ENCODE measurements around the gene SOX13.
"Not testable (repeated sequence)": the region's sequence is repeated elsewhere in the genome, so short reads cannot be mapped to it uniquely, and the experiment has no call there.

SOX13 gene

GRCh38 chr1:204090132-204090531 is 17.2 kb downstream of the SOX13 start:
- not testable (repeated sequence) for H3K9me3 ChIP-seq (ENCODE audit: control insufficient read depth, low read depth, low read length); H3K27ac ChIP-seq (ENCODE audit: low read length); H3K36me3 ChIP-seq (ENCODE audit: control insufficient read depth, low read depth, low read length); H3K27me3 ChIP-seq (ENCODE audit: control insufficient read depth, insufficient read depth, low read length); H3K4me3 ChIP-seq (ENCODE audit: low read length); H3K9ac ChIP-seq (ENCODE audit: low read length)
- peaks cover 71% of the 10 kb centered on the region for H3K4me1 ChIP-seq (ENCODE audit: control insufficient read depth, low read depth, low read length)

- Histone ChIP-seq H3K36me3 (ENCODE audit: control insufficient read depth, low read depth, low read length) (no peaks in the 10 kb centered on the region), H3K27me3 (ENCODE audit: control insufficient read depth, insufficient read depth, low read length) (no peaks in the 10 kb centered on the region), H3K27ac (ENCODE audit: low read length) (no peak overlapping the region), H3K9ac (ENCODE audit: low read length) (no peak overlapping the region), H3K4me1 (ENCODE audit: control insufficient read depth, low read depth, low read length) (peaks cover 74% of the 10 kb centered on the region), H3K9me3 (ENCODE audit: control insufficient read depth, low read depth, low read length) (no peaks in the 10 kb centered on the region), H3K4me3 (ENCODE audit: low read length) (no peak overlapping the region)
These were observed 18.2 kb downstream of the SOX13 start for GRCh38 chr1:204091066-204091465.

GRCh38 chr1:204091787-204092312 is 18.9 kb downstream of the SOX13 start:
- Histone ChIP-seq H3K9me3 (ENCODE audit: control insufficient read depth, low read depth, low read length) (no peaks in the 10 kb centered on the region), H3K4me3 (ENCODE audit: low read length) (no peak overlapping the region), H3K9ac (ENCODE audit: low read length) (no peak overlapping the region), H3K27me3 (ENCODE audit: control insufficient read depth, insufficient read depth, low read length) (no peaks in the 10 kb centered on the region), H3K36me3 (ENCODE audit: control insufficient read depth, low read depth, low read length) (no peaks in the 10 kb centered on the region), H3K4me1 (ENCODE audit: control insufficient read depth, low read depth, low read length) (peaks cover 75% of the 10 kb centered on the region), H3K27ac (ENCODE audit: low read length) (no peak overlapping the region)

- Histone ChIP-seq H3K36me3 (ENCODE audit: control insufficient read depth, low read depth, low read length) (no peaks in the 10 kb centered on the region), H3K4me3 (ENCODE audit: low read length) (no peak overlapping the region), H3K4me1 (ENCODE audit: control insufficient read depth, low read depth, low read length) (peaks cover 73% of the 10 kb centered on the region), H3K9ac (ENCODE audit: low read length) (no peak overlapping the region), H3K27ac (ENCODE audit: low read length) (no peak overlapping the region), H3K27me3 (ENCODE audit: control insufficient read depth, insufficient read depth, low read length) (no peaks in the 10 kb centered on the region), H3K9me3 (ENCODE audit: control insufficient read depth, low read depth, low read length) (no peaks in the 10 kb centered on the region)
These were observed 19.9 kb downstream of the SOX13 start for GRCh38 chr1:204092632-204093420.

DNA sequence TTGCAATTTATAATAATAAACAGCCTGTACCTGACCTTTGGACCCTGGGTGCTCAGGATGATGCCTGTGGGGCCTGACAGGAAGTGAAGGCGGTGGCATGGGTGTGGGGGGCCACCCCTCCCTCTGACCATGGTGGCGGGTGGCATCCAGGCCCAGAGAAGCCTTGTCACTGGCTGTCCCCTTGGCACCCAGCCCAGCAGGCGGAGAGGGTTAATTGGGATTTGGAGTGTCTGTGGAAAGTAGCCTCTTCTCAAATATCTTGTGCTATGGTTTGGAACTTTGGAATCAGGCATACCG is 20.5 kb downstream of the SOX13 start:
- Histone ChIP-seq H3K27me3 (ENCODE audit: control insufficient read depth, insufficient read depth, low read length) (no peaks in the 10 kb centered on the region), H3K4me1 (ENCODE audit: control insufficient read depth, low read depth, low read length) (peaks cover 67% of the 10 kb centered on the region), H3K4me3 (ENCODE audit: low read length) (no peak overlapping the region), H3K9me3 (ENCODE audit: control insufficient read depth, low read depth, low read length) (no peaks in the 10 kb centered on the region), H3K9ac (ENCODE audit: low read length) (no peak overlapping the region), H3K27ac (ENCODE audit: low read length) (no peak overlapping the region), H3K36me3 (ENCODE audit: control insufficient read depth, low read depth, low read length) (no peaks in the 10 kb centered on the region)

DNA sequence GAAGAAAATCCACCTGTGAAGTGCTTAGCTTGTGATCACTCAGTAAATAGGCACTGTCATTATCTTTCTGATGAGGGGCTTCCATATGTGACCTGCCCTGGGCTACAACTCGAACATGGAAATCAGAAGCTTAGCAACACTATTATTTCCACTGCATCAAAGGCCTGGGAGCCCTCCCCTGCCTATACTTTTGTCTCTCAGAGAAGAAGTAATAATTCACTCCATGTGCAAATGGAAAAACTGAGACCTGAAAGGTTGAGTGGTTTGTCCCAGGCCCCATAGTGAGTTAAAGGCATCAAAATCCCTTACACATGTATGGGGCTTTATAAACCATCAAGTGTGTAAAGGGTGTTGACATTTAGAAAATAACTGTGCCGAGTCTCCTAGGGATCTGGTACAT is 20.9 kb downstream of the SOX13 start:
- Histone ChIP-seq H3K4me3 (ENCODE audit: low read length) (peak overlapping the region; percentile 37), H3K27me3 (ENCODE audit: control insufficient read depth, insufficient read depth, low read length) (no peaks in the 10 kb centered on the region), H3K27ac (ENCODE audit: low read length) (no peak overlapping the region), H3K4me1 (ENCODE audit: control insufficient read depth, low read depth, low read length) (peaks cover 63% of the 10 kb centered on the region), H3K9ac (ENCODE audit: low read length) (no peak overlapping the region), H3K36me3 (ENCODE audit: control insufficient read depth, low read depth, low read length) (no peaks in the 10 kb centered on the region), H3K9me3 (ENCODE audit: control insufficient read depth, low read depth, low read length) (no peaks in the 10 kb centered on the region)

GRCh38 chr1:204094313-204094729 is 21.4 kb downstream of the SOX13 start:
- Histone ChIP-seq H3K36me3 (ENCODE audit: control insufficient read depth, low read depth, low read length) (no peaks in the 10 kb centered on the region), H3K4me1 (ENCODE audit: control insufficient read depth, low read depth, low read length) (peaks cover 58% of the 10 kb centered on the region), H3K4me3 (ENCODE audit: low read length) (peak overlapping the region; percentile 37), H3K27ac (ENCODE audit: low read length) (no peak overlapping the region), H3K9ac (ENCODE audit: low read length) (no peak overlapping the region), H3K9me3 (ENCODE audit: control insufficient read depth, low read depth, low read length) (no peaks in the 10 kb centered on the region), H3K27me3 (ENCODE audit: control insufficient read depth, insufficient read depth, low read length) (no peaks in the 10 kb centered on the region)

DNA sequence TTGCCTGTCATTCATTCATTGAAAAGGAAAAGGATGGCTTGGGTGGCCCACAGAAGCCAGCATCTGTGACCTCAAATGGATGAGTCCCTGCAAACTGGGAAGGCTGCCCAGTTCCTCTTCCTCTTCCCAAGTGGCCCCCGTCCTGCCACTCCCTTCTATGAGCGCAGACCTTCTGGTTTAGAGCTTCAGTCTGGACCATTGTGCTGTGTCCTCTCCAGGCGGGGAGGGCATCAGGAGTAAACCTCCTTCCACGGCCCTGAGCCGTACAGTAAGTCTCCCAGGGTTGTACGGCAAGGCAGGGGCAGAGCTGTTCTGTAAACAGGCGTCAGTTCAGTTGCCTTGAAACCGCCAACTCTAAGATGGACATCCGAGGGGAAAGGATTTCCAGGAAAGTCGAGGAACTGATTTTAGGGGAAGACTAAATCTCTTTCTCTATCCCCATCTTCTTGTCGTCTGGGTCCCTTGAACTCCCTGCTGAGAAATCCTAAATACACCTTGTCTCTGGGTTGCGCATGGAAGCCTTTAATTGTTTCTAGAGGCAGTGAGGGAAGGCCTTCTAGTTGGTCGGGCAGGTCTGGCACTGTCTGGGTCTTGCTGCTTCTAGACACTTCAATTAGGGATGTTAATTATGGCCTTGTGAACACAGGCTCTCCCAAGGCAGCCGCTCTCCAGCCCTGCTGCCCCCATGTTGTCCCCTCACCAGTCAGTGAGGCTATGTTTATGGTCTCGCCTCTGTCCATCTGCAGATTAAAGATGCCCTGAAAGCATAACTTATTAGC is 22.1 kb downstream of the SOX13 start:
- Histone ChIP-seq H3K27ac (ENCODE audit: low read length) (no peak overlapping the region), H3K4me3 (ENCODE audit: low read length) (peak overlapping the region; percentile 37), H3K4me1 (ENCODE audit: control insufficient read depth, low read depth, low read length) (peaks cover 51% of the 10 kb centered on the region), H3K9ac (ENCODE audit: low read length) (no peak overlapping the region), H3K9me3 (ENCODE audit: control insufficient read depth, low read depth, low read length) (no peaks in the 10 kb centered on the region), H3K27me3 (ENCODE audit: control insufficient read depth, insufficient read depth, low read length) (no peaks in the 10 kb centered on the region), H3K36me3 (ENCODE audit: control insufficient read depth, low read depth, low read length) (no peaks in the 10 kb centered on the region)

DNA sequence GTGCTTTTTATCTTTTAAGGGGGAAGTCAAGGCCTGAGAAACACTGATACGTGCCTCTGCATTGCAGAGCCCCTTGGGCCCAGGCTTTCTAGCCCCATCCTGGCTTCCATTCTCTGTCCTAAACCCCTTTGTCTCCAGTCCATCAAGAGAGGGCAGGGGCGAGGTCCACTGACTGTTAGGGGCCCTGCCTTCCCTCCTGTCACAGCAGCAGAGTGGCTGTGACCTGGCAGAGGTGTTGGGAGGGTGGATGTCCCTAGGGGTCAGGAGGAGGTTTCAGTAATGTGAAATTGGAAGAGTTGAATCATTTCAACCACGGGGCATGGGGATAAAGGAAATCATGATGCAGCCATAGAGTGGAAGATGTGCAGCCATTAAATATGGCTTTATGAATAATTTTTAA is 24.0 kb downstream of the SOX13 start:
- H3K9ac ChIP-seq (ENCODE audit: low read length), result no peak overlapping the region
- H3K36me3 ChIP-seq (ENCODE audit: control insufficient read depth, low read depth, low read length), result no peaks in the 10 kb centered on the region
- peaks cover 51% of the 10 kb centered on the region for H3K4me1 ChIP-seq (ENCODE audit: control insufficient read depth, low read depth, low read length)

DNA sequence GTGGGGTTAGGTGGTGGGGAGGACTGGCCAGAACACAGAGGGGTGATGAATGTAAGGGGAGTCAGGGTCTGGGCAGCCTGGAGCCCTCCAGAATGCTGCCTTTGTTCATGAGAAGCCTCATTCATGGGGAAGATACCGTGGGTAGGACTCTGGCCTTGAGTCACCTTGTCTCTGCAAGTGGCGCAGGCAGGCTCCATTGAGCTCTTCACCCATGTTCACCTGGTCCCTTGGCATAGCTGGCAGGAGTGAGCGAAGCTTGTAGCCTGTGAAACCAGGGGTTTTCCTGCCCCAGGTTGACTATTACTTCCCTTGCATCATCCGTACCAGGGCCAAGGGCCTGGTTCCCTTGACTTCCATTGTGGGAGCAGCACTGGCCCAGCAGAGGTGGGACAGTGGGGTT is 25.8 kb downstream of the SOX13 start:
- no peaks in the 10 kb centered on the region for H3K27me3 ChIP-seq (ENCODE audit: control insufficient read depth, insufficient read depth, low read length)
- no peak overlapping the region for H3K4me3 ChIP-seq (ENCODE audit: low read length)
- no peak overlapping the region for H3K9ac ChIP-seq (ENCODE audit: low read length)
- no peaks in the 10 kb centered on the region for H3K9me3 ChIP-seq (ENCODE audit: control insufficient read depth, low read depth, low read length)
- H3K27ac ChIP-seq (ENCODE audit: low read length), result no peak overlapping the region
- no peaks in the 10 kb centered on the region for H3K36me3 ChIP-seq (ENCODE audit: control insufficient read depth, low read depth, low read length)
- peaks cover 53% of the 10 kb centered on the region for H3K4me1 ChIP-seq (ENCODE audit: control insufficient read depth, low read depth, low read length)

More for the DNA sequence above, 24.0 kb downstream of the SOX13 start:
- no peak overlapping the region for H3K27ac ChIP-seq (ENCODE audit: low read length)
- H3K27me3 ChIP-seq (ENCODE audit: control insufficient read depth, insufficient read depth, low read length), result no peaks in the 10 kb centered on the region
- no peaks in the 10 kb centered on the region for H3K9me3 ChIP-seq (ENCODE audit: control insufficient read depth, low read depth, low read length)
- H3K4me3 ChIP-seq (ENCODE audit: low read length), result no peak overlapping the region

GRCh38 chr1:204099754-204100153 is 26.8 kb downstream of the SOX13 start:
- H3K4me1 ChIP-seq (ENCODE audit: control insufficient read depth, low read depth, low read length), result peaks cover 50% of the 10 kb centered on the region
- not testable (repeated sequence) for H3K9ac ChIP-seq (ENCODE audit: low read length); H3K27me3 ChIP-seq (ENCODE audit: control insufficient read depth, insufficient read depth, low read length); H3K9me3 ChIP-seq (ENCODE audit: control insufficient read depth, low read depth, low read length); H3K36me3 ChIP-seq (ENCODE audit: control insufficient read depth, low read depth, low read length); H3K27ac ChIP-seq (ENCODE audit: low read length); H3K4me3 ChIP-seq (ENCODE audit: low read length)
